ENCODE data around the gene CST8.

CST8 gene

DNA sequence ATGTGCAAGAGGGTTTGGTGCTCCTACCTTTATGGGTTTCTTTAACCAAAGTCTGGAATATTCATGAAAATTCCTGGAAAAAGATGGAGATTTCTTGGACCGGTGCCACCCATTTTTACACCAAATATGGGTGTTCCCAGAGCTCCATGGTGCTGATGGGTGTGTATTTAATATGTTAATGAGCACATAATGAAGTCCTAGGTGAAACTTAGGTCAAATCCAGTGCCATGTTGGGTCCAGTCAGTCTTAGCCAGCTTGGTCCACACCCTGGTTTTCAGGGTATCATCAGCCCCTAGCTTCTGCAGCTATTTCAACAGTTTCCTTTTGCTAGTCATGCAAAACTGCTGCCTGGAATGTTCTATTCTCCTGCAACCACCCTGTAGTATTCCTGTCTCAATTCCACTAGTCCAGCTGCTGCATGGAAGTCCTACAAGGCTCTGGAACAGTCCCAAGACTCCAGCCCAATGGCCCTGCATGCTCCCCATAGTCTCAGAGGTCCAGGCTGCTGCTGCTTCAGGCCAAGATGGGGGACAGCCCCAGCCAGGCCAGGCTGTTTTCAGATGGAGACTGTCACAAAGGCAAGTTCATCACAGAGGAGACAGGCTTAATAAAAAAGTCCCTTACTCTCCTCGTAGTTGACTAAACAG lies 45.5 kb downstream of the CST8 start:
- WGBS (ENCODE audit: insufficient coverage, insufficient read length) = no CpG with 5 or more reads among the region's 2 CpGs

DNA sequence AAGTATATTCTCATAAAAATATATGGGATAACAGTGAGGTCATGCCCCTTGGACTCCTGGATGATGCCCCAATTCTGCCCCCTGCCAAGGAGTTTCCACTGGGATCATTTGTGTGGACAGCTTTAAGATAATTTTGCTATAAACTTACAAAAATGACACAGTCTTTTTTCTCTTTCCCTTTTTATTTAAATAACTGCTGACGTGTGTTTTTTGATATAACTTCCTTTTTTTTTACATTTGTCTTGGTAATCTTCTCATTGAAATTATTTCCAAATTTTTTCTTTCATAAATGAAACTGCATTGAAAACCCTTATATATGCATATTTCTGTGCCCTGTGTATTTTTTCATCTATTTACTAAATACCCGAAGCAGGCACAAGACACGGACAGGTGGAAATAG lies 46.1 kb downstream of the CST8 start:
- no peak for DNase-seq (ENCODE audit: low read depth, low spot score)
- no peaks in the 10 kb centered on the region for H3K9me3 ChIP-seq (ENCODE audit: control insufficient read depth, insufficient read depth, low read length)
- no peak overlapping the region for H3K4me3 ChIP-seq (ENCODE audit: low read length)
- H3K27me3 ChIP-seq (ENCODE audit: control insufficient read depth, insufficient read depth, low read length) = no peaks in the 10 kb centered on the region; the same call in 1 of the 2 replicates
- H3K4me1 ChIP-seq (ENCODE audit: control insufficient read depth, insufficient read depth, low read length) = peaks cover 1% of the 10 kb centered on the region; the same call in 1 of the 2 replicates
- WGBS (ENCODE audit: insufficient coverage, insufficient read length) = no CpG with 5 or more reads among the region's 3 CpGs
- H3K36me3 ChIP-seq (ENCODE audit: control insufficient read depth, insufficient read depth, low read length) = no peaks in the 10 kb centered on the region
- no peak overlapping the region for H3K27ac ChIP-seq (ENCODE audit: low read length)

More for the DNA sequence above, 45.5 kb downstream of the CST8 start:
- H3K27me3 ChIP-seq (ENCODE audit: control insufficient read depth, insufficient read depth, low read length) = no peaks in the 10 kb centered on the region; the same call in 1 of the 2 replicates
- H3K27ac ChIP-seq (ENCODE audit: low read length) = no peak overlapping the region
- no peaks in the 10 kb centered on the region for H3K36me3 ChIP-seq (ENCODE audit: control insufficient read depth, insufficient read depth, low read length)
- H3K4me1 ChIP-seq (ENCODE audit: control insufficient read depth, insufficient read depth, low read length) = peaks cover 2% of the 10 kb centered on the region; the same call in 1 of the 2 replicates
- no peak overlapping the region for H3K4me3 ChIP-seq (ENCODE audit: low read length)
- H3K9me3 ChIP-seq (ENCODE audit: control insufficient read depth, insufficient read depth, low read length) = no peaks in the 10 kb centered on the region
- no peak for DNase-seq (ENCODE audit: low read depth, low spot score)

DNA sequence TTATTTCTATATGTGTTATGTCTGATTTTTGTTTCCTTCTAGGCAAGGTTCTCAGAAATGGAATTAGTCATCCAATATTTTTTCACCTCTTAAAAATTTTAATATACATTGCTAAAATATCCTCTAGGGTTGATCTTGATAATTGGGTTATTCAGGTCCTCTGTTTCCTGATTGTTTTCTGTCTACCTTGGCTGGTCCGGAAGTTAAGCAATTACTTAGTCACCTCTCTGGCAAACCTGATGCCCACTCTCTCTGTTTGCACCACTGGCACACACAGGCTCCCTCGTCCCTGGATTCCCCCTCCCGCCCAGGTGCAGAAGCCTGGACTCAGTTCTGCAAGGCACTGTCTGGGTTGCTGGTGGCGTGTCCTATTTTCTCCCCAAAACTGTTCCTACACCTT lies 49.7 kb downstream of the CST8 start:
- DNase-seq (ENCODE audit: low read depth, low spot score) = no peak
- no CpG with 5 or more reads among the region's 4 CpGs for WGBS (ENCODE audit: insufficient coverage, insufficient read length)
- Histone ChIP-seq H3K27ac (ENCODE audit: low read length) (no peak overlapping the region), H3K9me3 (ENCODE audit: control insufficient read depth, insufficient read depth, low read length) (no peaks in the 10 kb centered on the region), H3K4me1 (ENCODE audit: control insufficient read depth, insufficient read depth, low read length) (peaks cover 1% of the 10 kb centered on the region; the same call in 1 of the 2 replicates), H3K4me3 (ENCODE audit: low read length) (no peak overlapping the region), H3K27me3 (ENCODE audit: control insufficient read depth, insufficient read depth, low read length) (no peaks in the 10 kb centered on the region; the same call in 1 of the 2 replicates), H3K36me3 (ENCODE audit: control insufficient read depth, insufficient read depth, low read length) (no peaks in the 10 kb centered on the region)

DNA sequence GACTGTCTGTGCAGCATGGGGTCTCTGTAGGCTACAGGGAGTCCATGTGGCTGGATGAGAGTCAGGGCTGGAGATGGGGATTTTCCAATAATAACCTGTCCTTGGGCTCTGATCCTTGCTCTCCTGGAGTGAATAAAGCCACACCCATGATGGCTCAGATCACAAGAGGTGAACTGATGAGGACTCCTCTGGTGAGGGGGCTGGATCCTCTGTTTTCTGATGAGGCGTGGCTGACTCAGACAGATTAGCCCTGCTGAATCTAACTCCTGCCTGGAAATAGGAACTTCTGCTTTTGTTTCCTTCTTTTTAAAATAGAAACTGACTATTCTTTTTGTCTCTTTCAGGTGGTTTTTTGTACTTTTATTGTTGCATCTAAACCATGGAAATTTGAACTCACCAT lies 50.4 kb downstream of the CST8 start:
- Histone ChIP-seq H3K9me3 (ENCODE audit: control insufficient read depth, insufficient read depth, low read length) (no peaks in the 10 kb centered on the region), H3K27me3 (ENCODE audit: control insufficient read depth, insufficient read depth, low read length) (no peaks in the 10 kb centered on the region; the same call in 1 of the 2 replicates), H3K27ac (ENCODE audit: low read length) (no peak overlapping the region), H3K4me1 (ENCODE audit: control insufficient read depth, insufficient read depth, low read length) (peaks cover 1% of the 10 kb centered on the region; the same call in 1 of the 2 replicates), H3K4me3 (ENCODE audit: low read length) (no peak overlapping the region), H3K36me3 (ENCODE audit: control insufficient read depth, insufficient read depth, low read length) (no peaks in the 10 kb centered on the region)
- no peak for DNase-seq (ENCODE audit: low read depth, low spot score)
- no CpG with 5 or more reads among the region's 1 CpG for WGBS (ENCODE audit: insufficient coverage, insufficient read length)

DNA sequence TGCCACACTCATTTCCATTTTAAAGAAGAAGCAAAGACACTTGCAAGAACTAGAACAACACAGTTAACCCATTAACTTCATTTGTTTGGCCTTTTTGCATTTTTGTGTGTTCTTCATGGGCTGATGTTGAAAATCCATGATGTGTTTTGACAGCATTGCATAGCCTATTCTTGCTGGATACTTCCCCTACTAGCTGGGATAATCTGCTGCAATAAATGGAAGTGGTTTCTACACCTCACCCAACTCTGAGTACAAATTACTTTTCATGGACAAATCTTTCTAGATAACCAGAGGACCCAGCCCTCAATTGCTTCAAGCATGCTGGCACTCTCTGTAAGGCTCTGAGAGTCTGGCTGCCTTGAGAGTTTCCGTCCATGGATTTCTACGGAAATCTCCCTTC lies 50.9 kb downstream of the CST8 start:
- no peak for DNase-seq (ENCODE audit: low read depth, low spot score)
- H3K36me3 ChIP-seq (ENCODE audit: control insufficient read depth, insufficient read depth, low read length) = no peaks in the 10 kb centered on the region
- WGBS (ENCODE audit: insufficient coverage, insufficient read length) = no CpG with 5 or more reads among the region's 2 CpGs
- H3K4me3 ChIP-seq (ENCODE audit: low read length) = no peak overlapping the region
- H3K27ac ChIP-seq (ENCODE audit: low read length) = no peak overlapping the region
- H3K27me3 ChIP-seq (ENCODE audit: control insufficient read depth, insufficient read depth, low read length) = no peaks in the 10 kb centered on the region; the same call in 1 of the 2 replicates
- peaks cover 1% of the 10 kb centered on the region; the same call in 1 of the 2 replicates for H3K4me1 ChIP-seq (ENCODE audit: control insufficient read depth, insufficient read depth, low read length)
- no peaks in the 10 kb centered on the region for H3K9me3 ChIP-seq (ENCODE audit: control insufficient read depth, insufficient read depth, low read length)

DNA sequence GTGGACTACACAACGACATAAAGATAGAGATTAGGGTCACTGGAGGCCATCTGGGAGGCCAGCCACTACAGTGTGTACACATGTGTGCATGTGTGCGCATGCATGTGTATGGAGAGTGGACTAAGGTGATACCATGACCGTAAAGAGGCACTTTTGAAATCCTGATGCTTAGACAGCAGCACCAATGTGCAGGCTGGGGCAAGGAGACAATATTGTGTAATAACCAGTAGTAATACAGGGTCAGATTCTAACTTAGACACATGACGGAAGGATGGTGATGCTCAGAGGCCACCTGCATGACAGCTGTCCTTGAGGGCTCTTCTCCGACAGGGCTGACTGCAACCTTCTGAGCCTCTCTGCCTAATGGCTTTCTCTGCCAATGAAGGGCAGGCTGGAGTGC lies 51.9 kb downstream of the CST8 start:
- Histone ChIP-seq H3K27me3 (ENCODE audit: control insufficient read depth, insufficient read depth, low read length) (no peaks in the 10 kb centered on the region; the same call in 1 of the 2 replicates), H3K4me3 (ENCODE audit: low read length) (no peak overlapping the region), H3K36me3 (ENCODE audit: control insufficient read depth, insufficient read depth, low read length) (no peaks in the 10 kb centered on the region), H3K4me1 (ENCODE audit: control insufficient read depth, insufficient read depth, low read length) (peaks cover 1% of the 10 kb centered on the region; the same call in 1 of the 2 replicates), H3K9me3 (ENCODE audit: control insufficient read depth, insufficient read depth, low read length) (no peaks in the 10 kb centered on the region), H3K27ac (ENCODE audit: low read length) (no peak overlapping the region)
- DNase-seq (ENCODE audit: low read depth, low spot score) = no peak
- WGBS (ENCODE audit: insufficient coverage, insufficient read length) = no CpG with 5 or more reads among the region's 5 CpGs

DNA sequence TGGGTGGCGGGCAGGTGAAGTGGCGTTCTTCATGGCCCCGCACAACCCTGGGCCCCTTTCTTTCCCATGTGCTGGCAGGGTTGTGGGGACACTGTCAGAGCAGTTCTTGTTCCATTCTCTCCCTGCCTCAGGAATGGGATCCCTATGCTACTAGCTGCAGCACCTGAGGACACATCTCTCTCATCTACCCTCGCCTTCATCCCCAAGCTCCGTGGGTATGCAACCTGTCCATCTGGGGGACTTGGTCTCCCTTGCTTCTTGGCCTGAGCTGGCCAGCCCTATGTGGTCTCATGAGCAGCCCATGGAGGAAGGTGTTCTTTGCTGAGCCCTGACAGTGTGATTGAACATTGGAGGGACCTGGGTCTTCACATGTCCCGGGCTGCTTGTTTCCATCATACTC lies 53.2 kb downstream of the CST8 start:
- no peaks in the 10 kb centered on the region; the same call in 1 of the 2 replicates for H3K27me3 ChIP-seq (ENCODE audit: control insufficient read depth, insufficient read depth, low read length)
- peaks cover 1% of the 10 kb centered on the region; the same call in 1 of the 2 replicates for H3K4me1 ChIP-seq (ENCODE audit: control insufficient read depth, insufficient read depth, low read length)
- no CpG with 5 or more reads among the region's 6 CpGs for WGBS (ENCODE audit: insufficient coverage, insufficient read length)

More for the DNA sequence above, 53.2 kb downstream of the CST8 start:
- Histone ChIP-seq H3K4me3 (ENCODE audit: low read length) (no peak overlapping the region), H3K36me3 (ENCODE audit: control insufficient read depth, insufficient read depth, low read length) (no peaks in the 10 kb centered on the region), H3K27ac (ENCODE audit: low read length) (no peak overlapping the region), H3K9me3 (ENCODE audit: control insufficient read depth, insufficient read depth, low read length) (no peaks in the 10 kb centered on the region)
- no peak for DNase-seq (ENCODE audit: low read depth, low spot score)

Measured in iPS DF 6.9 (cell line).